ENCODE results near the gene IQCB1.

GRCh38 chr3:121852256-121852655 is 17.4 kb upstream of the IQCB1 start:
- no peak for TF ChIP-seq CTCF (IDR thresholded peaks at IDR 0.05)
- TF ChIP-seq POLR2A (IDR thresholded peaks at IDR 0.05): no peak
- no peak for TF ChIP-seq EP300 (IDR thresholded peaks at IDR 0.05)

All from ovary (tissue), 3 donors.